ENCODE results near the gene MYZAP. TPM values are rescaled to one million over a fixed set of nuclear protein-coding genes. Genes with fewer than 3 reads are reported as not detected.

The MYZAP gene
- total RNA-seq, 4 donors from 2014 or later, result 7.7 to 21.4 (median 19.4) TPM

DNA sequence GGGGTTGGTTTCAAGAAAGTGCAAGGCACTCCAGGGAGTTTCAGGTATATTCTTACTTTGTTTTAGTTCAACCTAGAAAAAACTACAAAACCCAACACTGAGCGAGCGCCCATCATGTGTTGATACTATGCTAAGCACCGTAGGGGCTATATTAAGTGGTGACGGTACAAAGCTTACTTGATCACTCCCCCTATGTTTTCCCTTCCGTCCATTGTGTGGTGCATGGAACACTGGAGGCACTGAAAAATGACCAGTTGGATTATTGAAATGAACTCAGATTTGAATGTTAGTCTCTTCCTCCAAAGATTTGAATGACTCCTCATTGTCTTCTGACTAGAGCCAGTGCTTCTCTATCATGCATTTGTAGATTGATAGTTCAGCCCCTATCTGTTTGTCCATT lies 6.6 kb downstream of the MYZAP start:
- intact Hi-C loops (cut with DNase I; ENCODE audit: low total_unique reads), result no loop called here
- no peak overlapping the region for H3K4me3 ChIP-seq (ENCODE audit: low read depth, poor library complexity, severe bottlenecking)
- 93 to 96% methylated on average over 5 of the region's 5 CpGs for WGBS, 2 donors
- no peak for TF ChIP-seq POLR2A (IDR thresholded peaks at IDR 0.05)
- TF ChIP-seq, protein P1, sequence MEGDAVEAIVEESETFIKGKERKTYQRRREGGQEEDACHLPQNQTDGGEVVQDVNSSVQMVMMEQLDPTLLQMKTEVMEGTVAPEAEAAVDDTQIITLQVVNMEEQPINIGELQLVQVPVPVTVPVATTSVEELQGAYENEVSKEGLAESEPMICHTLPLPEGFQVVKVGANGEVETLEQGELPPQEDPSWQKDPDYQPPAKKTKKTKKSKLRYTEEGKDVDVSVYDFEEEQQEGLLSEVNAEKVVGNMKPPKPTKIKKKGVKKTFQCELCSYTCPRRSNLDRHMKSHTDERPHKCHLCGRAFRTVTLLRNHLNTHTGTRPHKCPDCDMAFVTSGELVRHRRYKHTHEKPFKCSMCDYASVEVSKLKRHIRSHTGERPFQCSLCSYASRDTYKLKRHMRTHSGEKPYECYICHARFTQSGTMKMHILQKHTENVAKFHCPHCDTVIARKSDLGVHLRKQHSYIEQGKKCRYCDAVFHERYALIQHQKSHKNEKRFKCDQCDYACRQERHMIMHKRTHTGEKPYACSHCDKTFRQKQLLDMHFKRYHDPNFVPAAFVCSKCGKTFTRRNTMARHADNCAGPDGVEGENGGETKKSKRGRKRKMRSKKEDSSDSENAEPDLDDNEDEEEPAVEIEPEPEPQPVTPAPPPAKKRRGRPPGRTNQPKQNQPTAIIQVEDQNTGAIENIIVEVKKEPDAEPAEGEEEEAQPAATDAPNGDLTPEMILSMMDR (IDR thresholded peaks at IDR 0.05), result no peak
- no peak for DNase-seq (ENCODE audit: low spot score in 2 of 2)

DNA sequence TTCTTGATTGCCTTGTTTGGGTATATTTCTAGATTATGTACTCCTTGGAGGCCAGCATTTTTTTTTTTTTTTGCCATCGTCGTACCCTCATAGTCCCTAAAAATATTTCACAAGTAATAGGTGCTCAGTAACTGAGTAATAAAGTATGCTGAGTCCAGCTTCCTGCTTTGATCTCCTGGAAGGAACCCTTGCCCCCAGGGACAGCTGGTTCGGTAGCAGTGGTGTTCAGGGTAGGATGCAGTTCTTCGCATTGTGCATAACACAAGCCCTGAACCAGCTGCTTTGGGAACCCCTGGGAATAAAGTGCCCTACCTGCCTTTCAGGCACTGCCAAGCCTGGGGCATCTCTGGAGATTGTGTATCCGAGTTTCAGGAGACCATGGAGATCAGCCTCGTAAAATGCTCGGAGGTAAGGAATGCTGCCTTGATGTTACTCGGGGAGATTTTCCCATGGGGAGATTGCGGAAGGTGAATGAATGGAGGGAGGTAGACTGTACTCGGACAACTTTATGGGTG lies 7.6 kb downstream of the MYZAP start:
- no peak overlapping the region for H3K4me3 ChIP-seq (ENCODE audit: low read depth, poor library complexity, severe bottlenecking)
- intact Hi-C loops (cut with DNase I; ENCODE audit: low total_unique reads), result no loop called here
- no peak for TF ChIP-seq POLR2A (IDR thresholded peaks at IDR 0.05)
- TF ChIP-seq, protein P1 (IDR thresholded peaks at IDR 0.05), result no peak
- DNase-seq (ENCODE audit: low spot score in 2 of 2), result no peak
- WGBS, 2 donors, result 83 to 87% methylated on average over 10 of the region's 10 CpGs

DNA sequence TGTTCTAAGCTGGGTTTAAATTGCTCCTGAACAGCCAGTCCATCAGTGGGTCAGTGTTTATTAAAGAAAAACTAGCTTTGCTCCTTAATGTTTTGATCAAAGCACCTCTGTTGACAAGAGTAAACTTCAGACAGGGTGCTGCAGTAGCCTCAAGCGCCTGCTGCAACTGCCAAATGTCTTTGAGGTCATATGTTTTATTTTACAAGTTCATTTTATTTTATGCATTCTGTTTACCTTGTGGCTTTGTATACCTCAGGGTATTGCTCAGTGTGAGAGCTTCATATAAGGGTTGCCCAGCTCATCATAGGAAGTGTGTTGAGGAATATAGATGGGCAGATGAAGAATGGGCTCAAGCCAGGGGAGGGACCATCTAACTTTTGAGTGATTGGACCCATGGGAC lies 8.5 kb downstream of the MYZAP start:
- 86 to 88% methylated on average over 1 of the region's 1 CpG for WGBS, 2 donors
- intact Hi-C loops (cut with DNase I; ENCODE audit: low total_unique reads), result no loop called here
- no peak for DNase-seq (ENCODE audit: low spot score in 2 of 2)

DNA sequence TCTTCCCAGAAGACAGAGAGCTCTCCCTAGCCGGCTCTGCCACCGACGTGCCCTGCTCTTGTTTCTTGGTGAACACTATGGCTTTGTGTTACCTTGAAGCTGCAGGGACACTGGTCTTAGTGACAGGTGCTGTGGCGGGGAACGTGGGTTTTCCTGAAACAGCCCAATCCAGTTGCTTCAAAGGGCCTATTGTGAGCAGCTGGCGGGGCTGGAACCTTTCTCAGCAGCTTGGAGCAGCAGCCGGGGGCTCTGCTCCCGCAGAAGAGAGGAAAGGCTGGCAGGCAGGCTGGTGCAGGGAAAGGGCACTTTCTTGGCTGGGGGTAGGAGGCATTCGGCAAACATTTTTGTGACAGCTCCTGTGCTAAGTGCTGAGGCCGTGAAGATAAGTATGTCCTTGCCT lies 12.8 kb downstream of the MYZAP start:
- no peak for TF ChIP-seq POLR2A (IDR thresholded peaks at IDR 0.05)
- TF ChIP-seq, protein P1 (IDR thresholded peaks at IDR 0.05), result no peak
- intact Hi-C loops (cut with DNase I; ENCODE audit: low total_unique reads), result no loop called here
- no peak for DNase-seq (ENCODE audit: low spot score in 2 of 2)
- no peak overlapping the region for H3K4me3 ChIP-seq (ENCODE audit: low read depth, poor library complexity, severe bottlenecking)
- WGBS, 2 donors, result 79 to 86% methylated on average over 10 of the region's 10 CpGs

More for the DNA sequence above, 8.5 kb downstream of the MYZAP start:
- H3K4me3 ChIP-seq (ENCODE audit: low read depth, poor library complexity, severe bottlenecking), result no peak overlapping the region
- TF ChIP-seq POLR2A (IDR thresholded peaks at IDR 0.05), result no peak
- TF ChIP-seq, protein P1 (IDR thresholded peaks at IDR 0.05), result no peak

DNA sequence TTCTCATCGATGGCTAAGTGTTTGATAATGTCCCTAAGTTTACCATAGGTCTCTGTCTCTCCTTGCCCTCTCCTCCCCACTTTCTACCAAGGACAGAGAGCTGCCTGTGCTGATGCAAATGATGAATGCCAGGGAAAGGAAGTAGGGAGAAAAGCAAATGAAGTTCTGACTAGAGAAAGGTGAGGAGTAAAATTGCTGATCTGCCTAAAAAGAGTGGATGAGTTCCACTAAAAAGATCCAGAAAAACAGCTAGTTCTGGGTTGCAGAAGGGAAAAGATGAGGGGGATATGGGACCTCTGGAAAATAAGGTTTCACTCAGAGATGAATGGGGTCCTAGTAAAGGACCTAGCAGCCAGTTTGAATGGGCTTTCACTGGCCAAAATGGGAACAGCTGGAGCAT lies 13.8 kb downstream of the MYZAP start:
- WGBS, 2 donors, result 84 to 86% methylated on average over 1 of the region's 1 CpG
- intact Hi-C loops (cut with DNase I; ENCODE audit: low total_unique reads), result no loop called here
- TF ChIP-seq, protein P1 (IDR thresholded peaks at IDR 0.05), result no peak
- no peak for TF ChIP-seq POLR2A (IDR thresholded peaks at IDR 0.05)
- no peak for DNase-seq (ENCODE audit: low spot score in 2 of 2)
- H3K4me3 ChIP-seq (ENCODE audit: low read depth, poor library complexity, severe bottlenecking), result no peak overlapping the region

DNA sequence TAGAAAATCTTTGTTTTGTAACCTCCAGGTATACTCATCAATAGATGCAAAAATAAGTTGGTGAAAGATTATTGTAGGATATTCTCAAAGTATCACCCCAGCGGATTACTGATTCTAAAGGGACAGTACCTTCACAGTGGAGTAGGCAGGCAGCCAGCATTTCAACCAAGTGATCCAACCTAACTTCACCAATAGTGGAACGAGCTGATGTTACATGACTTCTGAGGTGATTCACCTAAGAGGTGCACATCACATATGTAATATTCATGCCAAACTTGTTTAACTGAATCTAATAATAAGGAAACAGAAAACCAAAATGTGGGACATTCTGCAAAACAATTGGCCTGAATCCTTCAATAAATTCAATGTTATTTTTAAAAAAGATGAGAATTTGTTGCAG lies 14.3 kb downstream of the MYZAP start:
- 76 to 83% methylated on average over 2 of the region's 2 CpGs for WGBS, 2 donors
- H3K4me3 ChIP-seq (ENCODE audit: low read depth, poor library complexity, severe bottlenecking), result no peak overlapping the region
- DNase-seq (ENCODE audit: low spot score in 2 of 2), result no peak
- intact Hi-C loops (cut with DNase I; ENCODE audit: low total_unique reads), result no loop called here
- TF ChIP-seq POLR2A (IDR thresholded peaks at IDR 0.05), result no peak
- TF ChIP-seq, protein P1 (IDR thresholded peaks at IDR 0.05), result no peak

All from lower leg skin (tissue), 4 donors.